ENCODE measurements around the gene TACO1.

The TACO1 gene

GRCh38 chr17:63598281-63598680 is 2.4 kb upstream of the TACO1 start:
- in situ Hi-C loops (cut with MboI; ENCODE audit: low sequenced_read_pairs): no loop called here

GRCh38 chr17:63601439-63602371 is 1.0 kb downstream of the TACO1 start:
- in situ Hi-C loops (cut with MboI; ENCODE audit: low sequenced_read_pairs): no loop called here

- in situ Hi-C loops (cut with MboI; ENCODE audit: low sequenced_read_pairs): loop anchor here (10.0 kb wide), 1 partner anchor 185 kb away; no protein-coding TSS in a partner anchor
Observed at GRCh38 chr17:63609816-63610573, 9.3 kb downstream of the TACO1 start.

- in situ Hi-C loops (cut with MboI; ENCODE audit: low sequenced_read_pairs): loop anchor here (10.0 kb wide), 1 partner anchor 186 kb away; no protein-coding TSS in a partner anchor
Observed at GRCh38 chr17:63610854-63611253, 10.2 kb downstream of the TACO1 start.

- in situ Hi-C loops (cut with MboI; ENCODE audit: low sequenced_read_pairs): loop anchor here (10.0 kb wide), 1 partner anchor 187 kb away; no protein-coding TSS in a partner anchor
Observed at GRCh38 chr17:63611354-63611753, 10.7 kb downstream of the TACO1 start.

GRCh38 chr17:63613663-63614062 is 13.0 kb downstream of the TACO1 start:
- in situ Hi-C loops (cut with MboI; ENCODE audit: low sequenced_read_pairs): loop anchor here (10.0 kb wide), 1 partner anchor 189 kb away; no protein-coding TSS in a partner anchor

- in situ Hi-C loops (cut with MboI; ENCODE audit: low sequenced_read_pairs): no loop called here
Observed at GRCh38 chr17:63621229-63621683, 20.6 kb downstream of the TACO1 start.

- in situ Hi-C loops (cut with MboI; ENCODE audit: low sequenced_read_pairs): no loop called here
Observed at GRCh38 chr17:63621684-63622573, 21.2 kb downstream of the TACO1 start, which contains the start of gene MAP3K3. Gene MAP3K3, plus strand, starts transcription at chr17:63622417. Its CDS starts 343 bp downstream, at chr17:63622760.

GRCh38 chr17:63622574-63623390 is 22.1 kb downstream of the TACO1 start:
- in situ Hi-C loops (cut with MboI; ENCODE audit: low sequenced_read_pairs): no loop called here

- in situ Hi-C loops (cut with MboI; ENCODE audit: low sequenced_read_pairs): no loop called here
Observed at GRCh38 chr17:63623786-63624530, 23.3 kb downstream of the TACO1 start.

- in situ Hi-C loops (cut with MboI; ENCODE audit: low sequenced_read_pairs): no loop called here
Observed at GRCh38 chr17:63624531-63624880, 23.8 kb downstream of the TACO1 start.

- in situ Hi-C loops (cut with MboI; ENCODE audit: low sequenced_read_pairs): no loop called here
Observed at GRCh38 chr17:63626551-63627180, 26.0 kb downstream of the TACO1 start.

- in situ Hi-C loops (cut with MboI; ENCODE audit: low sequenced_read_pairs): no loop called here
Observed at GRCh38 chr17:63629627-63630026, 28.9 kb downstream of the TACO1 start.

- in situ Hi-C loops (cut with MboI; ENCODE audit: low sequenced_read_pairs): no loop called here
Observed at GRCh38 chr17:63631062-63631461, 30.4 kb downstream of the TACO1 start.

- in situ Hi-C loops (cut with MboI; ENCODE audit: low sequenced_read_pairs): no loop called here
Observed at GRCh38 chr17:63631626-63632025, 30.9 kb downstream of the TACO1 start.

- in situ Hi-C loops (cut with MboI; ENCODE audit: low sequenced_read_pairs): no loop called here
Observed at GRCh38 chr17:63633742-63634141, 33.0 kb downstream of the TACO1 start.

GRCh38 chr17:63634163-63634562 is 33.5 kb downstream of the TACO1 start:
- in situ Hi-C loops (cut with MboI; ENCODE audit: low sequenced_read_pairs): no loop called here

GRCh38 chr17:63634816-63635215 is 34.1 kb downstream of the TACO1 start:
- in situ Hi-C loops (cut with MboI; ENCODE audit: low sequenced_read_pairs): no loop called here
